HG03460 (cell line): ENCODE results near the gene NSL1.
"Not testable (repeated sequence)": the region's sequence is repeated elsewhere in the genome, so short reads cannot be mapped to it uniquely, and the experiment has no call there.

Source experiments
- ATAC-seq: cut with Tn5 transposase; IDR thresholded peaks from one replicate; pipeline ENCODE4 v1.9.1; 2021; ENCODE audit not compliant: unreplicated experiment

The NSL1 gene

GRCh38 chr1:212785871-212786270 lies 5.7 kb downstream of the NSL1 start:
- ATAC-seq: no peak

DNA sequence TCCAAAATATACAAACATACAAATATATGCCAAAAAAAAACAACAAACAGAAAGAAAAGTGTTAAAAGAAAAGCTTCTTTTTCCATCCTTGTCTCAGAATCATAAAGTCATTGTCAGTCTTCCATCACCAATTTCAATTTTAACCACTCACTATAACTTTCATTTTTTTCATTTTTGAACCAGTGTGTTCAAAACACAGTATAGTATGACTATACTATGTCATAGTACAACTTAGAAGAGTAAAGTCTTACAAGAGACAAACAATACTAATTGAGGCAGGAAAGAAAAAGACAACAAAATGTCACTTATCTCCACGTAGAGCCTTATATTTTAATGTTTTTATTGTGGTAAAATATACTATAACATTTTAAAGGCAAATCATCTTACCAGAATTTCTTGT lies 7.6 kb downstream of the NSL1 start:
- ATAC-seq: no peak

GRCh38 chr1:212782422-212783154 lies 9.0 kb downstream of the NSL1 start:
- ATAC-seq: no peak

DNA sequence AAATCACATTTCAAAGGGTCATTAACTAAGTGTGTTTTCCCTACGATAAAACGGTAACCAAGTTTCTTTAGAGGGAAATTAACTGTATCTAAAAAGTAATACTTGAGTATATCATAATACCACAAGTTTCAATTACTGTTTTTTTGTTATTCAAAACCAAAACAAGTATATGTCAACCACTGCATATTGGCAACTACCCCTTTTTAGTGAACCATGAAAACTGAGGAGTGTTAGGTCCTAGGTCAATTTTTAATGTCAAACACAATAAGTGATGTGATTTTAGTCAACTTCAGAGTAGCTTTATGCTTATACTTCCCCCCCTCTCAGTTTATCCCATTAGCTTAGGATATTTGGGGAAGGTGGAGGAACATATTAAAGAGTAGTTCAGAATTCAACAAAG lies 10.4 kb downstream of the NSL1 start:
- ATAC-seq: no peak

DNA sequence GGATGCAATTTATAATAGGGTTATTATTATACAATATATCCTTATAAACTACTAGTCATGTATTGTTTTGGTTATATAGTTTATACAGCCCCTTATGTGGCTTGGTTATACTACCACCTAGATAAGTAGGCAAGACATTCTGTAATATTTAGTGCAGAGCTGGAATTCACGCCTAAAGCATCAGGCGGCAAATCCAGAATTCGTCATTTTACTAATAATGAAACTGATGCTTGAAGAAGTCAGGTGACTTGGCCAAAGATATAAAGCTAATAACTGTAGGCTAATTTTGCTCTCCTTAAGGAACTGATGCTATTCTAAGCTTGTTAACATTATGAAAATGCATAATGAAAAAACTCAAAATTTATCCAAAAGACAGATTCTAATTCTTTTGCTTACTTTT lies 10.8 kb downstream of the NSL1 start:
- ATAC-seq: no peak

DNA sequence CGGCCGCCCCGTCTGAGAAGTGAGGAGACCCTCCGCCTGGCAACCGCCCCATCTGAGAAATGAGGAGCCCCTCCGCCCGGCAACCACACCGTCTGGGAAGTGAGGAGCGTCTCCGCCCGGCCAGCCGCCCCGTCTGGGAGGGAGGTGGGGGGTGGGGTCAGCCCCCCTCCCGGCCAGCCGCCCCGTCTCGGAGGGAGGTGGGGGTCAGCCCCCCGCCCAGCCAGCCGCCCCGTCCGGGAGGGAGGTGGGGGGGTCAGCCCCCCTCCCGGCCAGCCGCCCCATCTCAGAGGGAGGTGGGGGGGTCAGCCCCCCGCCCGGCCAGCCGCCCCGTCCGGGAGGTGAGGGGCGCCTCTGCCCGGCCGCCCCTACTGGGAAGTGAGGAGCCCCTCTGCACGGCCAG lies 12.5 kb downstream of the NSL1 start:
- not testable (repeated sequence) for ATAC-seq

DNA sequence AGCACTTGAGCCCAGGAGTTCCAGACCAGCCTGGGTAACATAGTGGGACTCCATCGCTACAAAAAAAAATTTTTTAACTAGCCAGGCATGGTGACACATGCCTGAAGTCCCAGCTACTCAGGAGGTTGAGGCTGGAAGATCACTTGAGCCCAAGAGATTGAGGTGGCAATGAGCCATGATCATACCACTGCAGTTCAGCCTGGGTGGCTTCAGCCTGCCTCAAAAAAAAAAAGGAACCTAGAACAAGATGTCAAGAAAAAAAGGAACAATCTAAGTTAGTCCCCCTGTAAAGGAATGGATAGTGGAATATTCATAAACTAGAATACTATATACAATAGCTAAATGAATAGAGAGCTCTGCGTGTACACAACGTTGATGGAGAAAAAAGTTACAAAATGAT lies 14.4 kb downstream of the NSL1 start:
- no peak for ATAC-seq

DNA sequence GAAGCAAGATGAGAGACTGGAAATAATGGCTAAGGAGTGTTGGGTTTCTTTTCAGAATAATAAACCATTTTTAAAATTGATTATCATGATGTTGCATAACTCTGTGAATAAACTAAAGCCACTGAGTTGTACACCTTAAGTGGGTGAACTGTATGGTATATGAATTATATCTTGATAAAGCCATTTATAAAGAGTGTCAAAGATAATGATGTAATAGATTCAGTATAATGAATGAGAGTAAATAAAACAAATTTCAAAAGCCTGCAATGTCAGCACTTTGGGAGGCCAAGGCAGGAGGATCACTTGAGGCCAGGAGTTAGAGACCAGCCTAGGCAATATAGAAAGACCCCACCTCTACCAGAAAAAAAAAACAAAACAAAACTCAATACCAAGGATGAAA lies 16.3 kb downstream of the NSL1 start:
- no peak for ATAC-seq

- no peak for ATAC-seq
These were observed 17.0 kb downstream of the NSL1 start for GRCh38 chr1:212774584-212774983.

GRCh38 chr1:212773011-212773410 lies 18.6 kb downstream of the NSL1 start:
- no peak for ATAC-seq

DNA sequence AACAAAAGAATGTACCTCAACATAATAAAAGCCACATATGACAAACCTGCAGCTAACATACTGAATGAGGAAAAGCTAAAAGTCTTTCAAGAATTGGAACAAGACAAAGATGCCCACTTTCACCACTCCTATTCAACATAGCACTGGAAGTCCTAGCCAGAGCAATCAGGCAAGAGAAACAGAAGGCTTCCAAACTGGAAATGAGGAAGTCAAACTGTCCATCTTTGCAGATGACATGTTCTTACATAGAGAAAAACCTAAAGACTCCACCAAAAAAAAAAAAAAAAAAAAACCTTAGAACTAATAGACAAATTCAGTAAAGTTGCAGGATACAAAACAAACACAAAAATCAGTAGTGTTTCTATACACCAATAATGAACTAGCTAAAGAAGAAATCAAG lies 20.2 kb downstream of the NSL1 start:
- no peak for ATAC-seq

DNA sequence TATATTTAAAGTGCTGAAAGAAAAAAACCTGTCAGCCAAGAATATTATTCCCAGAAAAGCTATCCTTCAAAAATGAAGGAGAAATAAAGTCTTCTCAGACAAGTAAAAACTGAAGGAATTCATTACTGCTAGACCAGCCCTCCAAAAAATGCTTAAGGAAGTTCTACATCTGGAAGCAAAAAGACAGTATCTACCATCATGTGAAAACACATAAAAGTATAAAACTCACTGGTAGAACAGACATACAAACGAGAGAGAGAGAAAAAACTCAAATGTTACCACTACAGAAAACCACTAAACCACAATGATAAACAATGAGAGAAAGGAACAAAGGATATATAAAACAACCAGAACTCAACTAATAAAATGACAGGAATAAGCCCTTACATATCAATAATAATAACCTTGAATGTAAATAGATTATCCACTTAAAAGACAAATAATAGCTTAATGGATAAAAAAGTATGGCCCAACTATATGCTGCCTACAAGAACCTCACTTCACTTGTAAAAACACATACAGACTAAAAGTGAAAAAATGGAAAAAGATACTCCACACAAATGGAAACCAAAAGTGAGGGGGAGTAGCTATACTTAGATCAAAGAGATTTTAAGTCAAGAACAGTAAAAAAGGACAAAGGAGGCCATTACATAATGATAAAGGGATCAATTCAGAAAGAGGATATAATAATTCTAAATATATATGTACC lies 22.0 kb downstream of the NSL1 start:
- no peak for ATAC-seq

DNA sequence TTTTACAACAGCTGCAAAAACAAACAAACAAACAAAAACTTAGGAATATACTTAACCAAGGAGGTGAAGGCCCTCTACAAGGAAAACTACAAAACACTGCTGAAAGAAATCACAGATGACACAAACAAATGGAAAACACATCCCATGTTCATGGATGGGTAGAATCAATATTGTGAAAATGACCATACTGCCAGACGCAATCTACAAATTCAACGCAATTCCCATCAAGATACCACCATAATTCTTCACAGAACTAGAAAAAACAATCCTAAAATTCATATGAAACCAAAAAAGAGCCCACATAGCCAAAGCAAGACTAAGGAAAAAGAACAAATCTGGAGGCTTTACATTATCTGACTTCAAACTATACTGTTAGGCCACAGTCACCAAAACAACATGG lies 24.8 kb downstream of the NSL1 start:
- ATAC-seq: not testable (repeated sequence)

- not testable (repeated sequence) for ATAC-seq
These were observed 26.8 kb downstream of the NSL1 start for GRCh38 chr1:212764718-212765281.

DNA sequence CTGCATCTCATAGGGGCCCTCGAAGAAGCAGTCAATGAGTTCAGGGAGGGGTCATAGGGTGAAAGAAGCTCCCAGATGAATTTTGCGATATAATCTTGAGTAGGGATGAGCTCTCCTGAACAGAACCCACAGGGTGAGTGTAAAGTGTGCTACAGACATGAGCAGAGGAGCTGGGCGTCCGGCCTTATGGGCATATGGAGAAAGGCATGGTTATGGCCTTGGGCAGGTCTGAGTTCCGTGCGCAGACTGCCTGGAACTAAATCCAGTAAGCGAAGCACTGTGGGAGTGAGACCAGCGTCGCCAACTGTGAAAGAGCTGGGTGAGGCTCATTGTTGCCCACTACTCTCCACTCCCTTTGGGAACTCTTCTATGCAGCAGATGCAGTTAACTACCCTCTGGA lies 28.7 kb downstream of the NSL1 start:
- no peak for ATAC-seq

DNA sequence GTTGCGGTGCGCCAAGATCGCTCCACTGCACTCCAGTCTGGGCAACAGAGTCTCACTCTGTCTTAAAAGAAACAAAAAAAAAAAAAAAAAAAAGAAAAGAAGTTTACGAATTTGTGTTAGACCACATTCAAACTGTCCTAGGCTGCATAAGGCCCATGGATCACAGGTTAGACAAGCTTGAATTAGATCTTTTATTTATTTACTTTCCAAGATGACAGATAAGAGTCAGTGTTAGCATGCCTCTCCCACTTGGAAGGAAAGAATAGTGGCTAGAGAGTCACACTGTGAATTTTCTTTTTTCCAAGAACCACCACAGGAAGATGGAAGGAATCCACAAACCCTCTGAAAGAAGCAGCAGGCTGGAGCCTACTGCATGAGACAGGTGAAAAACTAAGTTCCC lies 29.3 kb downstream of the NSL1 start:
- no peak for ATAC-seq

GRCh38 chr1:212760126-212760823 lies 31.3 kb downstream of the NSL1 start:
- ATAC-seq: no peak

GRCh38 chr1:212759683-212760082 lies 31.9 kb downstream of the NSL1 start:
- ATAC-seq: no peak

GRCh38 chr1:212754680-212755079 lies 36.9 kb downstream of the NSL1 start:
- ATAC-seq: no peak

DNA sequence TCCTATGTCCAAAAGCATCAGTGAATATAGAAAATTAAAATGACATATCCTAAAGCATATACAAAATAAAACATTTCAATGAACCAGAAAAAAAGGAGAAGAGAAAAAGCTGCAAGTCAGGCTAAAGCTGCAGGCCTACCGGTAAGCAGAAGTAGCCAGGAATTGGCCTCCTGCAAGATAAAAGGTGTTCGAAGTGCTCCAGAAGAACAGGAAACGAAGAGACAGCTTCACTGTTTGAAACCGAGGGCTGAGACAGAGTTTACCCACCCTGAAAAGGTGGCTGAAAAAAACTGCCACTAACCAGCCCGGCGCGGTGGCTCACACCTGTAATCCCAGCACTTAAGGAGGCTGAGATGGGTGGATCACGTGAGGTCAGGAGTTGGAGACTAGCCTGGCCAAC lies 37.4 kb downstream of the NSL1 start:
- ATAC-seq: no peak

GRCh38 chr1:212753749-212754148 lies 37.8 kb downstream of the NSL1 start:
- ATAC-seq: no peak
